Activated CD8-positive, alpha-beta memory T cell treated with anti-CD3 and anti-CD28 coated beads for 4 hours (primary cell): ENCODE results near the gene CYP4X1.
"Not testable (repeated sequence)": the region's sequence is repeated elsewhere in the genome, so short reads cannot be mapped to it uniquely, and the experiment has no call there.

Source experiments
- DNase-seq, 2 donors: peaks; one replicate each; pipeline ENCODE4 v3.0.0-alpha.2; 2020; ENCODE audit warnings: low read depth in 2 of 2

The CYP4X1 gene

GRCh38 chr1:47023268-47024140, at the start of gene CYP4X1:
TSS of gene CYP4X1 (plus strand) at chr1:47023669. CDS start at chr1:47023818, 149 bp downstream.
- no peak for DNase-seq

- no peak for DNase-seq
These were observed 40.2 kb upstream of the CYP4X1 start for GRCh38 chr1:46983166-46983829.

- DNase-seq: no peak
These were observed 39.5 kb upstream of the CYP4X1 start for GRCh38 chr1:46983830-46984586.

GRCh38 chr1:46990541-46990940, 32.9 kb upstream of the CYP4X1 start:
- not testable (repeated sequence) for DNase-seq

GRCh38 chr1:46991083-46991923, 32.2 kb upstream of the CYP4X1 start:
- DNase-seq: no peak

- DNase-seq: no peak
These were observed 26.7 kb upstream of the CYP4X1 start for GRCh38 chr1:46996659-46997281.

GRCh38 chr1:47002211-47002610, 21.3 kb upstream of the CYP4X1 start:
- DNase-seq: no peak

GRCh38 chr1:47003896-47004403, 19.5 kb upstream of the CYP4X1 start:
- no peak for DNase-seq

GRCh38 chr1:47006437-47006836, 17.0 kb upstream of the CYP4X1 start:
- not testable (repeated sequence) for DNase-seq

GRCh38 chr1:47013293-47013692, 10.2 kb upstream of the CYP4X1 start:
- no peak for DNase-seq

- no peak for DNase-seq
These were observed 2.4 kb upstream of the CYP4X1 start for GRCh38 chr1:47021070-47021469.

- DNase-seq: no peak
These were observed 802 bp downstream of the CYP4X1 start for GRCh38 chr1:47024141-47024801.

GRCh38 chr1:47030170-47030805, 6.8 kb downstream of the CYP4X1 start:
- no peak for DNase-seq

- DNase-seq: no peak
These were observed 7.6 kb downstream of the CYP4X1 start for GRCh38 chr1:47031059-47031458.

- DNase-seq: no peak
These were observed 8.1 kb downstream of the CYP4X1 start for GRCh38 chr1:47031585-47031984.

GRCh38 chr1:47036764-47037163, 13.3 kb downstream of the CYP4X1 start:
- no peak for DNase-seq

GRCh38 chr1:47059376-47059775, 35.9 kb downstream of the CYP4X1 start:
- no peak for DNase-seq

- DNase-seq: no peak
These were observed 43.7 kb downstream of the CYP4X1 start, which contains the start of gene CYP4Z1 for GRCh38 chr1:47067097-47067594. TSS of gene CYP4Z1 (plus strand) at chr1:47067231. CDS start at chr1:47067491, 260 bp downstream.

GRCh38 chr1:47069080-47069479, 45.6 kb downstream of the CYP4X1 start:
- not testable (repeated sequence) for DNase-seq
